Measurements from ENCODE around the gene TAF11L4. TPM values are rescaled to one million over a fixed set of nuclear protein-coding genes. Genes with fewer than 3 reads are reported as not detected.
"Not testable (repeated sequence)": the region's sequence is repeated elsewhere in the genome, so short reads cannot be mapped to it uniquely, and the experiment has no call there.

TAF11L4 gene
- total and polyA plus RNA-seq, 4 donors: not detected

GRCh38 chr5:17528369-17528768 lies 6.8 kb downstream of the TAF11L4 start, which contains the start of gene TAF11L6:
TAF11L6 (plus strand) TSS chr5:17528669.
- WGBS, 2 donors: no CpG with 5 or more reads among the region's 15 CpGs
- H3K9me3 ChIP-seq (ENCODE audit: control insufficient read depth, low read length); ATAC-seq (ENCODE audit: low FRiP score); H3K27ac ChIP-seq (ENCODE audit: low read depth in 1 of 2, low read length in 2 of 2); H3K4me1 ChIP-seq (ENCODE audit: control insufficient read depth in 1 of 2, insufficient read depth in 2 of 2, low read length in 2 of 2); DNase-seq; intact Hi-C loops (cut with DNase I); H3K36me3 ChIP-seq (ENCODE audit: control insufficient read depth in 1 of 2, insufficient read depth in 2 of 2, low read length in 1 of 2); H3K27me3 ChIP-seq (ENCODE audit: control insufficient read depth in 1 of 2, insufficient read depth in 2 of 2, low read length in 1 of 2); H3K4me3 ChIP-seq (ENCODE audit: low read length in 2 of 2): not testable (repeated sequence)

Other genes with a start within 250 kb of the TAF11L4 start
- gene TAF11L2, start 23.6 kb upstream of the TAF11L4 start, total RNA-seq: not detected
- gene TAF11L2, start 23.6 kb upstream of the TAF11L4 start, polyA plus RNA-seq: not detected
- not detected for gene TAF11L3, start 3.4 kb upstream of the TAF11L4 start, total RNA-seq
- gene TAF11L3, start 3.4 kb upstream of the TAF11L4 start, polyA plus RNA-seq: not detected
- gene TAF11L5, start 3.4 kb downstream of the TAF11L4 start, total RNA-seq: not detected
- gene TAF11L5, start 3.4 kb downstream of the TAF11L4 start, polyA plus RNA-seq: not detected
- gene TAF11L6, start 6.9 kb downstream of the TAF11L4 start, total RNA-seq: not detected
- not detected for gene TAF11L6, start 6.9 kb downstream of the TAF11L4 start, polyA plus RNA-seq
- not detected for gene TAF11L7, start 64.0 kb downstream of the TAF11L4 start, total RNA-seq
- not detected for gene TAF11L7, start 64.0 kb downstream of the TAF11L4 start, polyA plus RNA-seq
- not detected for gene TAF11L8, start 69.2 kb downstream of the TAF11L4 start, total RNA-seq
- gene TAF11L8, start 69.2 kb downstream of the TAF11L4 start, polyA plus RNA-seq: not detected
- gene TAF11L9, start 72.6 kb downstream of the TAF11L4 start, total RNA-seq: not detected
- gene TAF11L9, start 72.6 kb downstream of the TAF11L4 start, polyA plus RNA-seq: not detected
- not detected for gene TAF11L10, start 76.0 kb downstream of the TAF11L4 start, total RNA-seq
- not detected for gene TAF11L10, start 76.0 kb downstream of the TAF11L4 start, polyA plus RNA-seq
- gene TAF11L11, start 82.4 kb downstream of the TAF11L4 start, total RNA-seq: not detected
- not detected for gene TAF11L11, start 82.4 kb downstream of the TAF11L4 start, polyA plus RNA-seq
- gene TAF11L12, start 88.6 kb downstream of the TAF11L4 start, total RNA-seq: not detected
- not detected for gene TAF11L12, start 88.6 kb downstream of the TAF11L4 start, polyA plus RNA-seq
- not detected for gene TAF11L13, start 110.3 kb downstream of the TAF11L4 start, total RNA-seq
- not detected for gene TAF11L13, start 110.3 kb downstream of the TAF11L4 start, polyA plus RNA-seq
- not detected for gene TAF11L14, start 112.7 kb downstream of the TAF11L4 start, total RNA-seq
- gene TAF11L14, start 112.7 kb downstream of the TAF11L4 start, polyA plus RNA-seq: not detected